SK-N-SH treated with all-trans-retinoic acid at 6 μM for 48 hours (cell line): ENCODE results near the gene STIM2.

Experiments
- ARNTL ChIP-seq: fragments of 450-650 bp; formaldehyde crosslinking; IDR thresholded peaks from 2 replicates; pipeline ENCODE4 v1.5.0; 2020; ENCODE audit warnings: low read depth, mild to moderate bottlenecking, moderate library complexity, borderline replicate concordance
- CSDC2 ChIP-seq: fragments of 250-450 bp; sonication (Bioruptor Pico); IDR thresholded peaks from 2 replicates; pipeline ENCODE4 v1.5.0; 2020; ENCODE audit warnings: mild to moderate bottlenecking, moderate library complexity
- ISL1 ChIP-seq: fragments of 250-450 bp; sonication (Bioruptor Pico); IDR thresholded peaks from 2 replicates; pipeline ENCODE4 v2.1.2; 2022; ENCODE audit warnings: mild to moderate bottlenecking, moderate library complexity
- RARB ChIP-seq: fragments of 250-450 bp; sonication (Bioruptor Pico); IDR thresholded peaks from 2 replicates; pipeline ENCODE4 v1.8.0; 2021; ENCODE audit warnings: mild to moderate bottlenecking, moderate library complexity
- ZFP3 ChIP-seq: fragments of 250-450 bp; sonication (Bioruptor Pico); IDR thresholded peaks from 2 replicates; pipeline ENCODE4 v1.5.0; 2020; ENCODE audit warnings: mild to moderate bottlenecking, moderate library complexity
- ZFP30 ChIP-seq: fragments of 450-650 bp; formaldehyde crosslinking; IDR thresholded peaks from 2 replicates; pipeline ENCODE4 v1.5.0; 2022; ENCODE audit warnings: mild to moderate bottlenecking, moderate library complexity
- ZNF70 ChIP-seq: fragments of 450-650 bp; formaldehyde crosslinking; IDR thresholded peaks from 2 replicates; pipeline ENCODE4 v1.5.0; 2020; ENCODE audit warnings: mild to moderate bottlenecking, moderate library complexity
- TF ChIP-seq, protein P1 (sequence below): fragments of 250-450 bp; sonication (Bioruptor Pico); IDR thresholded peaks from 2 replicates; pipeline ENCODE4 v1.5.0; 2020; ENCODE audit warnings: mild to moderate bottlenecking, moderate library complexity
- TF ChIP-seq, protein P2 (sequence below): fragments of 250-450 bp; sonication (Bioruptor Pico); IDR thresholded peaks from 2 replicates; pipeline ENCODE4 v1.5.1; 2021; ENCODE audit warnings: mild to moderate bottlenecking, moderate library complexity
- TF ChIP-seq, protein P3 (sequence below): fragments of 250-450 bp; sonication (Bioruptor Pico); IDR thresholded peaks from 2 replicates; pipeline ENCODE4 v1.8.0; 2020; ENCODE audit warnings: mild to moderate bottlenecking, moderate library complexity, borderline replicate concordance

DNA sequence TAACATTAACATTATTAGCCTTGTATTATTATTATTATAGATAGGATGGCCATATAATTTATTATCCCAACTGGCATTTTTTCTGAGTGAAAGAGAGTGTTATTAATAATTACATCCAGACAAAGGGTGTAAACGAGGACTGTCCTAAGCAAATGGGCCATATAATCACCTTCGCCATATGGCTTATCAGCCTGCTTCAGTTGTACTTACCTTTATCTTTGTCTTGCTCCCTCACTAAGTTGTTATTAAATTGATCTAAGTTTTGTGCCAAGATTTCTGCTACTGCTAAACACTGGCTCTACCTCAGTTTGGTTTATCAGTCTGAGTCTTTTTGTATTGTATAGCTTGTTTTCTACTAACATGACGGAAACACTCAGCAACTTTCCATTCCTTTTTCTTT lies 76.9 kb downstream of the STIM2 start:
- TF ChIP-seq, protein P1, sequence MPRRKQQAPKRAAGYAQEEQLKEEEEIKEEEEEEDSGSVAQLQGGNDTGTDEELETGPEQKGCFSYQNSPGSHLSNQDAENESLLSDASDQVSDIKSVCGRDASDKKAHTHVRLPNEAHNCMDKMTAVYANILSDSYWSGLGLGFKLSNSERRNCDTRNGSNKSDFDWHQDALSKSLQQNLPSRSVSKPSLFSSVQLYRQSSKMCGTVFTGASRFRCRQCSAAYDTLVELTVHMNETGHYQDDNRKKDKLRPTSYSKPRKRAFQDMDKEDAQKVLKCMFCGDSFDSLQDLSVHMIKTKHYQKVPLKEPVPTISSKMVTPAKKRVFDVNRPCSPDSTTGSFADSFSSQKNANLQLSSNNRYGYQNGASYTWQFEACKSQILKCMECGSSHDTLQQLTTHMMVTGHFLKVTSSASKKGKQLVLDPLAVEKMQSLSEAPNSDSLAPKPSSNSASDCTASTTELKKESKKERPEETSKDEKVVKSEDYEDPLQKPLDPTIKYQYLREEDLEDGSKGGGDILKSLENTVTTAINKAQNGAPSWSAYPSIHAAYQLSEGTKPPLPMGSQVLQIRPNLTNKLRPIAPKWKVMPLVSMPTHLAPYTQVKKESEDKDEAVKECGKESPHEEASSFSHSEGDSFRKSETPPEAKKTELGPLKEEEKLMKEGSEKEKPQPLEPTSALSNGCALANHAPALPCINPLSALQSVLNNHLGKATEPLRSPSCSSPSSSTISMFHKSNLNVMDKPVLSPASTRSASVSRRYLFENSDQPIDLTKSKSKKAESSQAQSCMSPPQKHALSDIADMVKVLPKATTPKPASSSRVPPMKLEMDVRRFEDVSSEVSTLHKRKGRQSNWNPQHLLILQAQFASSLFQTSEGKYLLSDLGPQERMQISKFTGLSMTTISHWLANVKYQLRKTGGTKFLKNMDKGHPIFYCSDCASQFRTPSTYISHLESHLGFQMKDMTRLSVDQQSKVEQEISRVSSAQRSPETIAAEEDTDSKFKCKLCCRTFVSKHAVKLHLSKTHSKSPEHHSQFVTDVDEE (CRISPR knock-in tag): no peak
- TF ChIP-seq CSDC2 (CRISPR knock-in tag): no peak
- no peak for TF ChIP-seq ARNTL
- TF ChIP-seq, protein P2, sequence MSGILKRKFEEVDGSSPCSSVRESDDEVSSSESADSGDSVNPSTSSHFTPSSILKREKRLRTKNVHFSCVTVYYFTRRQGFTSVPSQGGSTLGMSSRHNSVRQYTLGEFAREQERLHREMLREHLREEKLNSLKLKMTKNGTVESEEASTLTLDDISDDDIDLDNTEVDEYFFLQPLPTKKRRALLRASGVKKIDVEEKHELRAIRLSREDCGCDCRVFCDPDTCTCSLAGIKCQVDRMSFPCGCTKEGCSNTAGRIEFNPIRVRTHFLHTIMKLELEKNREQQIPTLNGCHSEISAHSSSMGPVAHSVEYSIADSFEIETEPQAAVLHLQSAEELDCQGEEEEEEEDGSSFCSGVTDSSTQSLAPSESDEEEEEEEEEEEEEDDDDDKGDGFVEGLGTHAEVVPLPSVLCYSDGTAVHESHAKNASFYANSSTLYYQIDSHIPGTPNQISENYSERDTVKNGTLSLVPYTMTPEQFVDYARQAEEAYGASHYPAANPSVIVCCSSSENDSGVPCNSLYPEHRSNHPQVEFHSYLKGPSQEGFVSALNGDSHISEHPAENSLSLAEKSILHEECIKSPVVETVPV: no peak
- TF ChIP-seq ZNF70 (CRISPR knock-in tag): no peak
- TF ChIP-seq, protein P3, sequence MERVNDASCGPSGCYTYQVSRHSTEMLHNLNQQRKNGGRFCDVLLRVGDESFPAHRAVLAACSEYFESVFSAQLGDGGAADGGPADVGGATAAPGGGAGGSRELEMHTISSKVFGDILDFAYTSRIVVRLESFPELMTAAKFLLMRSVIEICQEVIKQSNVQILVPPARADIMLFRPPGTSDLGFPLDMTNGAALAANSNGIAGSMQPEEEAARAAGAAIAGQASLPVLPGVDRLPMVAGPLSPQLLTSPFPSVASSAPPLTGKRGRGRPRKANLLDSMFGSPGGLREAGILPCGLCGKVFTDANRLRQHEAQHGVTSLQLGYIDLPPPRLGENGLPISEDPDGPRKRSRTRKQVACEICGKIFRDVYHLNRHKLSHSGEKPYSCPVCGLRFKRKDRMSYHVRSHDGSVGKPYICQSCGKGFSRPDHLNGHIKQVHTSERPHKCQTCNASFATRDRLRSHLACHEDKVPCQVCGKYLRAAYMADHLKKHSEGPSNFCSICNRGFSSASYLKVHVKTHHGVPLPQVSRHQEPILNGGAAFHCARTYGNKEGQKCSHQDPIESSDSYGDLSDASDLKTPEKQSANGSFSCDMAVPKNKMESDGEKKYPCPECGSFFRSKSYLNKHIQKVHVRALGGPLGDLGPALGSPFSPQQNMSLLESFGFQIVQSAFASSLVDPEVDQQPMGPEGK (CRISPR knock-in tag): no peak
- no peak for TF ChIP-seq ZFP30 (CRISPR knock-in tag)
- no peak for TF ChIP-seq ZFP3 (CRISPR knock-in tag)
- no peak for TF ChIP-seq ISL1 (CRISPR knock-in tag)
- TF ChIP-seq RARB (CRISPR knock-in tag): no peak
